HG03439 (cell line): ENCODE results near the gene DHTKD1.
A peak's percentile ranks its signal among the peaks of the same experiment; 100 is the strongest.
"Not testable (repeated sequence)": the region's sequence is repeated elsewhere in the genome, so short reads cannot be mapped to it uniquely, and the experiment has no call there.

Experiments
- ATAC-seq: cut with Tn5 transposase; IDR thresholded peaks from one replicate; pipeline ENCODE4 v1.9.1; 2021; ENCODE audit warnings: mild to moderate bottlenecking, moderate library complexity; ENCODE audit not compliant: unreplicated experiment

DHTKD1 gene

GRCh38 chr10:12062754-12063482, 5.8 kb upstream of the DHTKD1 start:
- no peak for ATAC-seq

- ATAC-seq: no peak
These were observed 5.3 kb upstream of the DHTKD1 start for GRCh38 chr10:12063483-12063818.

GRCh38 chr10:12067336-12067735, 1.4 kb upstream of the DHTKD1 start:
- ATAC-seq: no peak

GRCh38 chr10:12071441-12071840, 2.7 kb downstream of the DHTKD1 start:
- ATAC-seq: not testable (repeated sequence)

- ATAC-seq: no peak
These were observed 4.8 kb downstream of the DHTKD1 start for GRCh38 chr10:12073526-12073925.

GRCh38 chr10:12077580-12078180, 8.9 kb downstream of the DHTKD1 start:
- no peak for ATAC-seq

- no peak for ATAC-seq
These were observed 12.7 kb downstream of the DHTKD1 start for GRCh38 chr10:12081470-12081869.

- ATAC-seq: no peak
These were observed 13.3 kb downstream of the DHTKD1 start for GRCh38 chr10:12081879-12082557.

- ATAC-seq: no peak
These were observed 20.2 kb downstream of the DHTKD1 start for GRCh38 chr10:12088919-12089318.

- ATAC-seq: no peak
These were observed 22.7 kb downstream of the DHTKD1 start for GRCh38 chr10:12091421-12091820.

GRCh38 chr10:12097361-12097760, 28.6 kb downstream of the DHTKD1 start:
- not testable (repeated sequence) for ATAC-seq

- no peak for ATAC-seq
These were observed 29.0 kb downstream of the DHTKD1 start for GRCh38 chr10:12097791-12098190.

GRCh38 chr10:12098966-12099365, 30.2 kb downstream of the DHTKD1 start:
- ATAC-seq: no peak

GRCh38 chr10:12103802-12104201, 35.0 kb downstream of the DHTKD1 start:
- ATAC-seq: no peak

GRCh38 chr10:12107781-12108180, 39.0 kb downstream of the DHTKD1 start:
- ATAC-seq: no peak

- no peak for ATAC-seq
These were observed 40.5 kb downstream of the DHTKD1 start for GRCh38 chr10:12109286-12109685.

- ATAC-seq: no peak
These were observed 42.8 kb downstream of the DHTKD1 start for GRCh38 chr10:12111528-12111927.

- no peak for ATAC-seq
These were observed 44.9 kb downstream of the DHTKD1 start for GRCh38 chr10:12113627-12114026.

- no peak for ATAC-seq
These were observed 52.9 kb downstream of the DHTKD1 start for GRCh38 chr10:12121673-12122072.

GRCh38 chr10:12129222-12130111, 60.7 kb downstream of the DHTKD1 start, which contains the start of gene SEC61A2:
Gene SEC61A2 (plus strand): TSS chr10:12129677. CDS start chr10:12129788, 111 bp downstream.
- peak; percentile 90 for ATAC-seq

GRCh38 chr10:12130237-12130872, 61.6 kb downstream of the DHTKD1 start:
- ATAC-seq: peak; percentile 37
